Measurements from ENCODE around the gene NSF. TPM values are rescaled to one million over a fixed set of nuclear protein-coding genes. Genes with fewer than 3 reads are reported as not detected.

Gene NSF
- total RNA-seq, 4 donors from 2014 or later: 15.6 to 22.9 (median 19.0) TPM

DNA sequence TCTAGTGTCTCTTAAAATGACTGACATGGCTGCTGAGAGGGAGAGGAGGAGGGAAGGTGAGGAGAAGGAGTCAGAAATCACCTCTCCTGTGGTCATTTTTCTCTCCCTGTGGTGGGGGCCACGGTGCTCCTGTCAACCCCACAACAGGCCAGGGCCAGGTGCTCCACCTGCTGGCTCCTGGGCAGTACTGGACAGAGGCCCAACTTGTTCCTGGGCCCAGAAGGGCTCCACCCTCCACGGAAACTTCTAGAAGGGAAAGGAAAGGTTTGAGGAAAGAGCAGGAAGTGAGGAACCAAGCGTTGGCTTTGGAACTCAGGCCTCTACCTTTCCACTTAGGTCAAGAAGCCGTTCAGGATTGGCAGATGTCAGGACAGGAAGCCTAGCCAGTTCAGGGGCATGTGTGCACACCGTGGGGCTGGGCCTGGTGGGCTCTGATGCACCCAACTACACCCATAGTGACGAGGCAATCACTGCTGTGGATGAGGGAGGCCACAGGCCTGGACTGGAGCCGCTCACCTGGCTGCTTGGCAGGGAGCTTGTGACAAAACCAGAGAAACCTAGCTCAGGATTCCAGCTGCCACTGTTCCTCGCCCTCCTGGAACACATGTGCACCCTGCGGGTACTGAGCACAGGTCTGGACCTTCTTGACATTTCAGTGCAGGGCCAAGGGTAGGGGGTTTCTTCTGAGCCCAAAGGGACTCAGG, 191.9 kb downstream of the NSF start:
- no peak for ATAC-seq
- H3K4me3 ChIP-seq: no peak overlapping the region
- no peaks in the 10 kb centered on the region for H3K36me3 ChIP-seq
- H3K4me1 ChIP-seq: no peaks in the 10 kb centered on the region
- no peak overlapping the region for H3K27ac ChIP-seq
- H3K9me3 ChIP-seq: no peaks in the 10 kb centered on the region
- peaks cover under 1% of the 10 kb centered on the region for H3K27me3 ChIP-seq
- WGBS, 2 donors (ENCODE audit: low coverage in 1 of 2): 20 to 87% methylated on average over 1 to 3 of the region's 9 CpGs
- TF ChIP-seq POLR2AphosphoS5 (IDR thresholded peaks at IDR 0.05): no peak
- TF ChIP-seq CTCF (IDR thresholded peaks at IDR 0.05): peak in 3 of 4 experiments; percentile 14 to 50 (median 17)
- TF ChIP-seq POLR2A (IDR thresholded peaks at IDR 0.05): no peak
- TF ChIP-seq EP300 (IDR thresholded peaks at IDR 0.05): no peak

DNA sequence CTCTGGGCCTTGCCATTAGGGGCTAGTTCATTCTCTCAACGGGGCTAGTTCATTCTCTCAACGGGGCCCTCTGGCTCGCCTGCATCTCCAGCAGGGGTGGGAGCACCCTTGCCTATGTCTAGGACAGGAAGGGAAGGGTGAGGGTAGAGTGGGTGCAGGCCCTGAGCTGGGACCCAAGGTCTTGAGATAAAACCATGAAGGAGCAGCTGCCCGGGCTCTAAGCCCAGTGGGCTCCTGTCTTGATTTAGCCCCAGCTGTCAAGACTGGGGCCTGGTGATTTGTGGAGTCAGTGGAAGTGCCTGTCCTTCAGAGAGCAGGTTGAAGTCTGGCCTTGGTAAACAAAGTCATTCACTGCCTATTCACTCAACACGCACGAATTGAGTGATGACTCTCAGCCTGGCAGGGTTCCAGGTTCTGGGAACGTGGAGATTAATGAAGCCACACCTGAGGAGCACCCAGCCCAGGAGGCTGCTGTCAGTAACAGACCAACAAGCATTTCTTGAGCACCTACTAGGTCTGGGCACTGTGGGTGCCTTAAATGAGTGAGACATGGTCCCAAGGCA, 192.6 kb downstream of the NSF start:
- no peaks in the 10 kb centered on the region for H3K9me3 ChIP-seq
- H3K4me1 ChIP-seq: no peaks in the 10 kb centered on the region
- no peak for ATAC-seq
- 20 to 39% methylated on average over 1 to 4 of the region's 7 CpGs for WGBS, 2 donors (ENCODE audit: low coverage in 1 of 2)
- no peaks in the 10 kb centered on the region for H3K27me3 ChIP-seq
- H3K4me3 ChIP-seq: no peak overlapping the region
- no peak overlapping the region for H3K27ac ChIP-seq
- no peaks in the 10 kb centered on the region for H3K36me3 ChIP-seq
- TF ChIP-seq CTCF (IDR thresholded peaks at IDR 0.05) (no peak), EP300 (IDR thresholded peaks at IDR 0.05) (no peak), POLR2A (IDR thresholded peaks at IDR 0.05) (no peak), POLR2AphosphoS5 (IDR thresholded peaks at IDR 0.05) (no peak)

DNA sequence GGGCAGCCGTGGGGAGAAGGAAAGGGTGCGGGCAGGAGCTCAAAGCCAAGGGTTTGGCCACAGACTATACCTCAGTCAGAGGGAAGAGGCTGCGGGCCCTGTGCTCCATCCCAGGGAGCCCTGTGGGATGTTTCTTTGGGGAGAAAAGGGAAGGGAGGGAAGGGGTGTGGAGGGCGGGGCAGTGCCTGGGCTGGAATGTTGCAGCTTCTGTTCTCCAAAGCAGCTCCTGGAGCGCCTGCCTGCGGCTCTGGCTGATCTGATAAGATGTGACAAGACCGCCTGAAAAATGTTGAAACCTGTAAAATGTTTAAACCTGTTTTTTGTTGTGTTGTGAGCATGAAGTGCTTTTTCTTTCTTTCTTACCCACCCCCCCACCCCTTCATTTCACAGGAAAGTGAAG, 195.2 kb downstream of the NSF start:
- Histone ChIP-seq H3K27ac (no peak overlapping the region), H3K27me3 (peaks cover 12% of the 10 kb centered on the region), H3K4me1 (no peaks in the 10 kb centered on the region), H3K9me3 (peaks cover 0 to 15% (median 0%) of the 10 kb centered on the region in 3 donors), H3K4me3 (no peak overlapping the region), H3K36me3 (no peaks in the 10 kb centered on the region)
- TF ChIP-seq EP300 (IDR thresholded peaks at IDR 0.05): no peak
- TF ChIP-seq POLR2A (IDR thresholded peaks at IDR 0.05): no peak
- TF ChIP-seq POLR2AphosphoS5 (IDR thresholded peaks at IDR 0.05): no peak
- WGBS, 2 donors (ENCODE audit: low coverage in 1 of 2): 30 to 60% methylated on average over 2 to 4 of the region's 7 CpGs
- no peak for ATAC-seq

DNA sequence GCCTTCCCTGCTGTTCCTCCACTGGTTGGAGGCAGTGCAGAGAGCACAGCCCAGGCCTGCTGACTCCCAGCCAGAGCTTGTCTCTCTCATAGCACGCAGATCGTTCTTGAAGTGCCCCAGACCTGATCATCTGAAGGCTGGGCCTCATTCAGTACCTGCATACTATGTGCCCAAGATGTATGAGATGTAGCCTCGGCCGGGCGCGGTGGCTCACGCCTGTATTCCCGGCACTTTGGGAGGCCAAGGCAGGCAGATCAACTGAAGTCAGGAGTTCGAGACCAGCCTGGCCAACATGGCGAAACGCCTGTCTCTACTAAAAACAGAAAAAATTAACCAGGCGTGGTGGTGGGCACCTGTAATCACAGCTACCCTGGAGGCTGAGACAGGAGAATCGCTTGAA, 197.0 kb downstream of the NSF start:
- Histone ChIP-seq H3K4me3 (no peak overlapping the region), H3K36me3 (no peaks in the 10 kb centered on the region), H3K9me3 (peaks cover 0 to 15% (median 0%) of the 10 kb centered on the region in 3 donors), H3K27me3 (peaks cover 30% of the 10 kb centered on the region), H3K27ac (no peak overlapping the region), H3K4me1 (no peaks in the 10 kb centered on the region)
- TF ChIP-seq CTCF (IDR thresholded peaks at IDR 0.05) (no peak), POLR2AphosphoS5 (IDR thresholded peaks at IDR 0.05) (no peak), EP300 (IDR thresholded peaks at IDR 0.05) (no peak), POLR2A (IDR thresholded peaks at IDR 0.05) (no peak)
- WGBS, 2 donors (ENCODE audit: low coverage in 1 of 2): 97% methylated on average over 10 of the region's 13 CpGs; no CpG with 5 or more reads in 1 of the 2 donors
- no peak for ATAC-seq

- Histone ChIP-seq H3K27me3 (peaks cover 34% of the 10 kb centered on the region), H3K9me3 (peaks cover 0 to 15% (median 0%) of the 10 kb centered on the region in 3 donors), H3K27ac (no peak overlapping the region), H3K4me1 (no peaks in the 10 kb centered on the region), H3K4me3 (no peak overlapping the region), H3K36me3 (no peaks in the 10 kb centered on the region)
- WGBS, 2 donors (ENCODE audit: low coverage in 1 of 2): 60 to 89% methylated on average over 2 to 5 of the region's 5 CpGs
- no peak for TF ChIP-seq POLR2A (IDR thresholded peaks at IDR 0.05)
- TF ChIP-seq POLR2AphosphoS5 (IDR thresholded peaks at IDR 0.05): no peak
- no peak for TF ChIP-seq EP300 (IDR thresholded peaks at IDR 0.05)
- no peak for ATAC-seq
Measured at GRCh38 chr17:46788300-46788699, 197.8 kb downstream of the NSF start.

- TF ChIP-seq POLR2A (IDR thresholded peaks at IDR 0.05) (no peak), CTCF (IDR thresholded peaks at IDR 0.05) (no peak), EP300 (IDR thresholded peaks at IDR 0.05) (no peak), POLR2AphosphoS5 (IDR thresholded peaks at IDR 0.05) (no peak)
- Histone ChIP-seq H3K9me3 (peaks cover 0 to 15% (median 0%) of the 10 kb centered on the region in 3 donors), H3K27ac (no peak overlapping the region), H3K4me3 (no peak overlapping the region), H3K27me3 (peaks cover 36% of the 10 kb centered on the region), H3K4me1 (no peaks in the 10 kb centered on the region), H3K36me3 (no peaks in the 10 kb centered on the region)
- ATAC-seq: no peak
- WGBS, 2 donors (ENCODE audit: low coverage in 1 of 2): 40% methylated on average over 1 of the region's 7 CpGs; no CpG with 5 or more reads in 1 of the 2 donors
Measured at GRCh38 chr17:46788796-46789195, 198.3 kb downstream of the NSF start.

Data from gastroesophageal sphincter (tissue), 4 donors.